Measurements from ENCODE around the gene ENPEP.

DNA sequence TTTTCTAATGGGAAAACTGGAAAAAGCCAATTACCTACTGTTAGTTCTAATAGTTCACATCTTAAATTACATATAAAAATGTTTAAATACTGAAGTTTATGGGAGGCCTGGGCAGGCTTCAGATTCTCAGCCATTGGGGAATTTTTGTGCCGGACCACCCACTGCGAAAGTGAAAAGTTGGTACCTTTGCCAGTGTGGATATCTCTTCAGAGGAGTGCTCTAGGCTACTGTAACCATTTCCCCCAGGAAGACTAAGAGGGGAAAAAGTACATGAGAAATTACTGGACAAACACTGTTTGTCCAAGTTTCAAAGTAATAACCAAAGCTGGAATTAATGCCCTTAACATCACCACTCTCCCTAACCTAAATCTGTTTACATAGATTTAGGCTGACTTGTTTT is 126.1 kb downstream of the ENPEP start:
- TF ChIP-seq BACH2 (CRISPR knock-in tag; IDR thresholded peaks at IDR 0.05; ENCODE audit: borderline replicate concordance) (no peak), ESRRG (CRISPR knock-in tag; IDR thresholded peaks at IDR 0.05) (no peak), PPARA (CRISPR knock-in tag; IDR thresholded peaks at IDR 0.05; ENCODE audit: borderline replicate concordance) (no peak), RARB (CRISPR knock-in tag; IDR thresholded peaks at IDR 0.05) (no peak), ZFP30 (CRISPR knock-in tag; IDR thresholded peaks at IDR 0.05) (no peak)
- TF ChIP-seq, protein P1, sequence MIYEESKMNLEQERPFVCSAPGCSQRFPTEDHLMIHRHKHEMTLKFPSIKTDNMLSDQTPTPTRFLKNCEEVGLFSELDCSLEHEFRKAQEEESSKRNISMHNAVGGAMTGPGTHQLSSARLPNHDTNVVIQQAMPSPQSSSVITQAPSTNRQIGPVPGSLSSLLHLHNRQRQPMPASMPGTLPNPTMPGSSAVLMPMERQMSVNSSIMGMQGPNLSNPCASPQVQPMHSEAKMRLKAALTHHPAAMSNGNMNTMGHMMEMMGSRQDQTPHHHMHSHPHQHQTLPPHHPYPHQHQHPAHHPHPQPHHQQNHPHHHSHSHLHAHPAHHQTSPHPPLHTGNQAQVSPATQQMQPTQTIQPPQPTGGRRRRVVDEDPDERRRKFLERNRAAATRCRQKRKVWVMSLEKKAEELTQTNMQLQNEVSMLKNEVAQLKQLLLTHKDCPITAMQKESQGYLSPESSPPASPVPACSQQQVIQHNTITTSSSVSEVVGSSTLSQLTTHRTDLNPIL (CRISPR knock-in tag; IDR thresholded peaks at IDR 0.05; ENCODE audit: low read depth) = no peak
- TF ChIP-seq, protein P2, sequence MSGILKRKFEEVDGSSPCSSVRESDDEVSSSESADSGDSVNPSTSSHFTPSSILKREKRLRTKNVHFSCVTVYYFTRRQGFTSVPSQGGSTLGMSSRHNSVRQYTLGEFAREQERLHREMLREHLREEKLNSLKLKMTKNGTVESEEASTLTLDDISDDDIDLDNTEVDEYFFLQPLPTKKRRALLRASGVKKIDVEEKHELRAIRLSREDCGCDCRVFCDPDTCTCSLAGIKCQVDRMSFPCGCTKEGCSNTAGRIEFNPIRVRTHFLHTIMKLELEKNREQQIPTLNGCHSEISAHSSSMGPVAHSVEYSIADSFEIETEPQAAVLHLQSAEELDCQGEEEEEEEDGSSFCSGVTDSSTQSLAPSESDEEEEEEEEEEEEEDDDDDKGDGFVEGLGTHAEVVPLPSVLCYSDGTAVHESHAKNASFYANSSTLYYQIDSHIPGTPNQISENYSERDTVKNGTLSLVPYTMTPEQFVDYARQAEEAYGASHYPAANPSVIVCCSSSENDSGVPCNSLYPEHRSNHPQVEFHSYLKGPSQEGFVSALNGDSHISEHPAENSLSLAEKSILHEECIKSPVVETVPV (CRISPR knock-in tag; IDR thresholded peaks at IDR 0.05) = no peak
- TF ChIP-seq, protein P3, sequence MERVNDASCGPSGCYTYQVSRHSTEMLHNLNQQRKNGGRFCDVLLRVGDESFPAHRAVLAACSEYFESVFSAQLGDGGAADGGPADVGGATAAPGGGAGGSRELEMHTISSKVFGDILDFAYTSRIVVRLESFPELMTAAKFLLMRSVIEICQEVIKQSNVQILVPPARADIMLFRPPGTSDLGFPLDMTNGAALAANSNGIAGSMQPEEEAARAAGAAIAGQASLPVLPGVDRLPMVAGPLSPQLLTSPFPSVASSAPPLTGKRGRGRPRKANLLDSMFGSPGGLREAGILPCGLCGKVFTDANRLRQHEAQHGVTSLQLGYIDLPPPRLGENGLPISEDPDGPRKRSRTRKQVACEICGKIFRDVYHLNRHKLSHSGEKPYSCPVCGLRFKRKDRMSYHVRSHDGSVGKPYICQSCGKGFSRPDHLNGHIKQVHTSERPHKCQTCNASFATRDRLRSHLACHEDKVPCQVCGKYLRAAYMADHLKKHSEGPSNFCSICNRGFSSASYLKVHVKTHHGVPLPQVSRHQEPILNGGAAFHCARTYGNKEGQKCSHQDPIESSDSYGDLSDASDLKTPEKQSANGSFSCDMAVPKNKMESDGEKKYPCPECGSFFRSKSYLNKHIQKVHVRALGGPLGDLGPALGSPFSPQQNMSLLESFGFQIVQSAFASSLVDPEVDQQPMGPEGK (CRISPR knock-in tag; IDR thresholded peaks at IDR 0.05; ENCODE audit: borderline replicate concordance) = no peak
